GM10248 (cell line): ENCODE data around the gene TMCO4.

ENCODE experiments used
- CTCF ChIA-PET: fragments of 300-600 bp; sonication (Branson Sonifier 250); formaldehyde crosslinking; extraction: SDS; loops from one replicate; lab custom pipeline; 2021; ENCODE audit warnings: antibody characterized with exemption; lab: Yijun Ruan, JAX
- POLR2A ChIA-PET: fragments of 350-650 bp; sonication (Branson Sonifier 250); formaldehyde crosslinking; extraction: SDS; loops from one replicate; lab custom pipeline; 2020; ENCODE audit warnings: antibody characterized with exemption; lab: Yijun Ruan, JAX
- DNase-seq: peaks from one replicate; pipeline ENCODE4 v3.0.0; 2012; ENCODE audit errors: extremely low spot score
- TF ChIP-seq, protein P1 (sequence below): IDR thresholded peaks from 2 replicates; pipeline ENCODE4 v1.5.1; 2012; ENCODE audit warnings: mild to moderate bottlenecking, low read depth; ENCODE audit errors: extremely low read depth, missing control alignments, control extremely low read depth

The TMCO4 gene

GRCh38 chr1:19682901-19683300, 116.8 kb downstream of the TMCO4 start:
- ChIA-PET POLR2A (no interaction called here), CTCF (interaction anchor here (0.8 to 3.1 kb wide), 3 partner anchors 21 to 59 kb away, joined by 3 to 19 read pairs (median 16); no protein-coding TSS in a partner anchor)
- no peak for DNase-seq
- TF ChIP-seq, protein P1, sequence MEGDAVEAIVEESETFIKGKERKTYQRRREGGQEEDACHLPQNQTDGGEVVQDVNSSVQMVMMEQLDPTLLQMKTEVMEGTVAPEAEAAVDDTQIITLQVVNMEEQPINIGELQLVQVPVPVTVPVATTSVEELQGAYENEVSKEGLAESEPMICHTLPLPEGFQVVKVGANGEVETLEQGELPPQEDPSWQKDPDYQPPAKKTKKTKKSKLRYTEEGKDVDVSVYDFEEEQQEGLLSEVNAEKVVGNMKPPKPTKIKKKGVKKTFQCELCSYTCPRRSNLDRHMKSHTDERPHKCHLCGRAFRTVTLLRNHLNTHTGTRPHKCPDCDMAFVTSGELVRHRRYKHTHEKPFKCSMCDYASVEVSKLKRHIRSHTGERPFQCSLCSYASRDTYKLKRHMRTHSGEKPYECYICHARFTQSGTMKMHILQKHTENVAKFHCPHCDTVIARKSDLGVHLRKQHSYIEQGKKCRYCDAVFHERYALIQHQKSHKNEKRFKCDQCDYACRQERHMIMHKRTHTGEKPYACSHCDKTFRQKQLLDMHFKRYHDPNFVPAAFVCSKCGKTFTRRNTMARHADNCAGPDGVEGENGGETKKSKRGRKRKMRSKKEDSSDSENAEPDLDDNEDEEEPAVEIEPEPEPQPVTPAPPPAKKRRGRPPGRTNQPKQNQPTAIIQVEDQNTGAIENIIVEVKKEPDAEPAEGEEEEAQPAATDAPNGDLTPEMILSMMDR, result no peak

DNA sequence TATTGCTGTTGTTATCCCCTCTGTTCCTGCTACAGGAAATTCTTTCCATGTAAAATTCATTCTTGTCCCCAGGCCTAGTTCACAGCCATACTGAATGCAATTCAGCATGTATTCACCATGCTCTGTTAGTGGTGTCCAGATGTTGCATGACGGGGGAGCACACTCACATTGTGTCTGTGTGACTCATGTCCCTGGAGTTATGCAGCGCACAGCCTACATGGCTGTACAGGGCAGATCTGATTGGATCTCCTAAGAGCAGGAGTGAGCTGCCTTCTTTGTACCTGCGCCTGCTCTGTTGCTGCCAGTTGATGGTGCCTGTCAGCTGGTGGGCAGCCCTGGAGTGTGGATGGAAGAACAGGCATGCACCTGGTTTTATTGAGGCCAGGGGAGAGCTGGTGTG, 117.5 kb downstream of the TMCO4 start:
- ChIA-PET POLR2A (no interaction called here), CTCF (interaction anchor here (1.6 to 3.1 kb wide), 3 partner anchors 9 to 22 kb away, joined by 5 to 19 read pairs (median 16); no protein-coding TSS in a partner anchor)
- TF ChIP-seq, protein P1, result no peak
- no peak for DNase-seq

- DNase-seq, result no peak
- TF ChIP-seq, protein P1, result no peak
- POLR2A ChIA-PET, result no interaction called here
- CTCF ChIA-PET, result interaction anchor here (1.1 to 3.1 kb wide), 3 partner anchors 19 to 202 kb away, joined by 3 to 19 read pairs (median 16); partner anchors contain the start of gene OTUD3
Measured at GRCh38 chr1:19680644-19681043, 119.1 kb downstream of the TMCO4 start.

DNA sequence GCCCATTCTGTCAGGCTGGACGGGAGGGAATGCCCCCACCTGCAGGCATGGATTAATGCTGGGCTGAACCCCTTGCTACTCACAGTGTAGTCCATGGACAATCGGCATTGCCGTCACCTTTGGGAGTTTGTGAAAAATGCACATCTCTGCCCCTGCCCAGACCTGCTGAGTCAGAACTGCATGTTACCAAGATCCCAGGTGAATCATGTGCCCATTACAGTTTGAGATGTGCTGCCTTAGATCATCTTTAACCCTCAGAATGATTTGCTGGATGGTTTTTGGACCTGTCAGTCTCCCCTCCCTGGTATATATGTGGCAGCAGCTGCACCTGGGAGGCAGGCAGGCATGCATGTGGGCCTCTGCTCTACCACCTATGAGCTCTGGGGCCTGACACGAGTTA, 120.0 kb downstream of the TMCO4 start:
- ChIA-PET POLR2A (no interaction called here), CTCF (interaction anchor here (0.7 kb wide), 1 partner anchor 25 kb away, joined by 3 read pairs; no protein-coding TSS in a partner anchor)
- no peak for DNase-seq
- TF ChIP-seq, protein P1, result no peak

- TF ChIP-seq, protein P1, result no peak
- ChIA-PET CTCF (interaction anchor here (0.7 to 2.8 kb wide), 2 partner anchors 25 kb away, joined by 3 to 10 read pairs; no protein-coding TSS in a partner anchor), POLR2A (no interaction called here)
- no peak for DNase-seq
Measured at GRCh38 chr1:19678931-19679453, 120.7 kb downstream of the TMCO4 start.

DNA sequence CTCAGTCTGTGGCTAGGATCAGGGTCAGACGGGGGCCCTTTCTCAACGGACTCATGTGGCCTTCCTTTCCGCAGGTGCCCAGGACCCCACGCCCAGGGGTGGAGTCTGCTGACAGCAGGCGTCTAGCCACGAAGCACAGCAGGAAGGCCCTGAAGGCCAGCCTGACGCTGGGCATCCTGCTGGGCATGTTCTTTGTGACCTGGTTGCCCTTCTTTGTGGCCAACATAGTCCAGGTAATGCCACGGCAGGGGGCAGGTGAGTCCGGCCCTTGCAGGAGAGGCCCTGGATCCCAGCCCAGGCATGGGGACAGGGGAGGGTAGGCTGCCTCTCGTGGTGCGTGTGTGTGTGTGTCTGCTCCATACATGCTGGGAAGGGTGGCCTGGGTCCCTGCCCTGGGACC, 121.2 kb downstream of the TMCO4 start:
- ChIA-PET CTCF (interaction anchor here (2.7 to 2.8 kb wide), 2 partner anchors 17 to 26 kb away, joined by 10 to 18 read pairs; no protein-coding TSS in a partner anchor), POLR2A (no interaction called here)
- TF ChIP-seq, protein P1, result no peak
- DNase-seq, result no peak
